OCI-LY3 (cell line): ENCODE results near the gene FAH.
A peak's percentile ranks its signal among the peaks of the same experiment; 100 is the strongest.

Source experiments
- H2AFZ ChIP-seq: fragments of 200-600, 300-600 bp; shearing (Covaris generic); 2 replicates; pipeline ENCODE4 v1.6.0; 2014; ENCODE audit warnings: antibody characterized with exemption, low read depth, low read length
- H3K27ac ChIP-seq: fragments of 200-600, 300-600 bp; sonication (generic); 2 replicates; pipeline ENCODE4 v1.5.1; 2014; ENCODE audit warnings: mild to moderate bottlenecking, low read length, moderate library complexity, mixed read lengths
- H3K27me3 ChIP-seq: fragments of 200-600, 300-600 bp; sonication (generic); 2 replicates; pipeline ENCODE4 v1.6.1; 2014; ENCODE audit warnings: low read depth, low read length, mixed read lengths
- H3K36me3 ChIP-seq: fragments of 200-600, 300-600 bp; sonication (generic); replicated peaks from 2 replicates; pipeline ENCODE3; 2014; ENCODE audit warnings: low read depth, low read length, mixed read lengths
- H3K4me1 ChIP-seq: fragments of 300-600, 200-600 bp; sonication (generic); 2 replicates; pipeline ENCODE4 v1.6.1; 2014; ENCODE audit warnings: low read length, mixed read lengths
- H3K4me2 ChIP-seq: fragments of 200-600, 300-600 bp; sonication (generic); 2 replicates; pipeline ENCODE4 v1.6.1; 2014; ENCODE audit warnings: low read length, mixed read lengths
- H3K4me3 ChIP-seq: fragments of 300-600, 200-600 bp; sonication (generic); 2 replicates; pipeline ENCODE4 v1.5.1; 2014; ENCODE audit warnings: antibody characterized with exemption, mild to moderate bottlenecking, low read length, moderate library complexity
- H3K79me2 ChIP-seq: fragments of 300-600, 200-600 bp; shearing (Covaris generic); 2 replicates; pipeline ENCODE4 v1.6.1; 2014; ENCODE audit warnings: mild to moderate bottlenecking, low read length, mixed read lengths
- H3K9ac ChIP-seq: fragments of 300-600, 200-600 bp; shearing (Covaris generic); 2 replicates; pipeline ENCODE4 v1.6.0; 2014; ENCODE audit warnings: mild to moderate bottlenecking, low read length, moderate library complexity
- H3K9me3 ChIP-seq: fragments of 200-600, 300-600 bp; shearing (Covaris generic); 2 replicates; pipeline ENCODE4 v1.6.1; 2014; ENCODE audit warnings: low read length, mixed read lengths; ENCODE audit not compliant: insufficient read depth
- H4K20me1 ChIP-seq: fragments of 200-600, 300-600 bp; sonication (generic); 2 replicates; pipeline ENCODE4 v1.6.1; 2016; ENCODE audit warnings: low read length, mixed read lengths; ENCODE audit not compliant: insufficient read depth
- CTCF ChIP-seq: fragments of 200-600, 300-600 bp; sonication (generic); IDR thresholded peaks from 2 replicates; pipeline ENCODE4 v1.5.1; 2014; ENCODE audit warnings: antibody characterized with exemption, low read length, low read depth
- EZH2phosphoT487 ChIP-seq: fragments of 200-600 bp; shearing (Covaris generic); IDR thresholded peaks from 2 replicates; pipeline ENCODE4 v1.6.1; 2018; ENCODE audit warnings: antibody characterized with exemption, mixed run types, low read depth

FAH gene

GRCh38 chr15:80182611-80183261, 29.9 kb downstream of the FAH start:
- TF ChIP-seq CTCF = no peak
- TF ChIP-seq EZH2phosphoT487 = no peak
- Histone ChIP-seq H3K4me1 (0 out of 2 replicates have a peak, but pooled peaks cover 6% of the 10 kb centered on the region), H3K9ac (no peak overlapping the region), H3K79me2 (no peaks in the 10 kb centered on the region), H3K4me2 (no peak overlapping the region), H4K20me1 (no peaks in the 10 kb centered on the region), H3K36me3 (no peaks in the 10 kb centered on the region), H3K9me3 (no peaks in the 10 kb centered on the region), H3K4me3 (no peak overlapping the region), H3K27me3 (no peaks in the 10 kb centered on the region), H3K27ac (no peak overlapping the region), H2AFZ (no peak overlapping the region)

GRCh38 chr15:80183306-80183705, 30.5 kb downstream of the FAH start:
- Histone ChIP-seq H3K4me1 (0 out of 2 replicates have a peak, but pooled peaks cover 6% of the 10 kb centered on the region), H2AFZ (no peak overlapping the region), H3K27ac (no peak overlapping the region), H3K36me3 (no peaks in the 10 kb centered on the region), H4K20me1 (no peaks in the 10 kb centered on the region), H3K4me2 (no peak overlapping the region), H3K27me3 (no peaks in the 10 kb centered on the region), H3K4me3 (no peak overlapping the region), H3K9me3 (no peaks in the 10 kb centered on the region), H3K79me2 (no peaks in the 10 kb centered on the region), H3K9ac (no peak overlapping the region)
- TF ChIP-seq CTCF = no peak
- no peak for TF ChIP-seq EZH2phosphoT487

- Histone ChIP-seq H3K79me2 (no peaks in the 10 kb centered on the region), H3K9me3 (no peaks in the 10 kb centered on the region), H4K20me1 (no peaks in the 10 kb centered on the region), H3K36me3 (no peaks in the 10 kb centered on the region), H3K27me3 (no peaks in the 10 kb centered on the region), H3K9ac (no peak overlapping the region), H3K4me3 (no peak overlapping the region), H3K27ac (no peak overlapping the region), H3K4me2 (no peak overlapping the region), H2AFZ (no peak overlapping the region), H3K4me1 (0 out of 2 replicates have a peak, but pooled peaks cover 4% of the 10 kb centered on the region)
- no peak for TF ChIP-seq EZH2phosphoT487
- TF ChIP-seq CTCF = peak; percentile 23; the same call in 1 of the 2 replicates
Measured at GRCh38 chr15:80183886-80184285, 31.1 kb downstream of the FAH start.

GRCh38 chr15:80184554-80184953, 31.8 kb downstream of the FAH start:
- Histone ChIP-seq H3K4me2 (no peak overlapping the region), H4K20me1 (no peaks in the 10 kb centered on the region), H3K4me3 (no peak overlapping the region), H3K9me3 (no peaks in the 10 kb centered on the region), H3K79me2 (no peaks in the 10 kb centered on the region), H2AFZ (no peak overlapping the region), H3K9ac (no peak overlapping the region), H3K27me3 (no peaks in the 10 kb centered on the region), H3K27ac (no peak overlapping the region), H3K36me3 (no peaks in the 10 kb centered on the region), H3K4me1 (no peaks in the 10 kb centered on the region)
- TF ChIP-seq EZH2phosphoT487 (no peak), CTCF (no peak)
